Measurements from ENCODE around the gene OR8G5. TPM values are rescaled to one million over a fixed set of nuclear protein-coding genes. Genes with fewer than 3 reads are reported as not detected.

OR8G5 gene
- total RNA-seq, 4 donors from 2014 or later: not detected

DNA sequence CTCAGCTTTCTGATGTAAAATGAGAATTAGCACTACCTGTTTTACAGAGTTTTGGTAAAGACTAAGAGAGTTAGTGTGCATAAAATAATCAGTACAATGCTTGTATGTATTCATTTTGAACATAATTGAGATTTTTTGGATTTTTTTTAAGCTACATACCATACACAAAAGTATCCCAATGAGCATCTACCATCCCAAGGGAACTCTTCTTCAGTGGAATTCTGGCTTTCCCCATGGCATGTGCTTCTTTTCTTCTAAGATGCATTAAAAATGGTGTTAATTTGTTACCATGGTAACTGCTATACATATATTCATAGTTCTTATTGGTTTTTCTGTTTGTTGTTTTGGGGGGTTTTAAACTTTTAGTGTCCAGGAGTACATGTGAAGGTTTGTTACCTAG is 39.8 kb downstream of the OR8G5 start:
- ATAC-seq (ENCODE audit: low FRiP score): no peak
- TF ChIP-seq, protein P1, sequence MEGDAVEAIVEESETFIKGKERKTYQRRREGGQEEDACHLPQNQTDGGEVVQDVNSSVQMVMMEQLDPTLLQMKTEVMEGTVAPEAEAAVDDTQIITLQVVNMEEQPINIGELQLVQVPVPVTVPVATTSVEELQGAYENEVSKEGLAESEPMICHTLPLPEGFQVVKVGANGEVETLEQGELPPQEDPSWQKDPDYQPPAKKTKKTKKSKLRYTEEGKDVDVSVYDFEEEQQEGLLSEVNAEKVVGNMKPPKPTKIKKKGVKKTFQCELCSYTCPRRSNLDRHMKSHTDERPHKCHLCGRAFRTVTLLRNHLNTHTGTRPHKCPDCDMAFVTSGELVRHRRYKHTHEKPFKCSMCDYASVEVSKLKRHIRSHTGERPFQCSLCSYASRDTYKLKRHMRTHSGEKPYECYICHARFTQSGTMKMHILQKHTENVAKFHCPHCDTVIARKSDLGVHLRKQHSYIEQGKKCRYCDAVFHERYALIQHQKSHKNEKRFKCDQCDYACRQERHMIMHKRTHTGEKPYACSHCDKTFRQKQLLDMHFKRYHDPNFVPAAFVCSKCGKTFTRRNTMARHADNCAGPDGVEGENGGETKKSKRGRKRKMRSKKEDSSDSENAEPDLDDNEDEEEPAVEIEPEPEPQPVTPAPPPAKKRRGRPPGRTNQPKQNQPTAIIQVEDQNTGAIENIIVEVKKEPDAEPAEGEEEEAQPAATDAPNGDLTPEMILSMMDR (IDR thresholded peaks at IDR 0.05): no peak
- DNase-seq (ENCODE audit: low spot score): no peak

DNA sequence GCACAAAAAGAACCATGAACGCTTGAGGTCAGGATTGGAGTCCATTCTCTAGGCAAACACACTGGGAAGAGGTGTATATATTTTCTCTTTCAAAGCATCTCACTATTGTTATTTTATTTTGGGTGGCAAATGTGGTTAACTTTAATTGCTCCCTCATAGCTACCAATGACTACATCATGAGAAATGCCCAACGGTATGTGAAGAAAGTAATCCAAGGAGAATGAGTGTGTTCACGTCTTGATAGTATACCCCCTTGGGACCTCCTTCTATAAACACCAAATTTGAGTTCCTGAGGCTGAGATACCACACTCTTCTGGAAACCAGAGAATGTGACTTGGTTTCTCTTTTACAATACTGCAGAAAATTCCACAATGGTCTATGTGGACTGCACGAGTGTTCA is 41.7 kb downstream of the OR8G5 start:
- TF ChIP-seq, protein P1 (IDR thresholded peaks at IDR 0.05): no peak
- ATAC-seq (ENCODE audit: low FRiP score) (no peak), DNase-seq (ENCODE audit: low spot score) (no peak)

GRCh38 chr11:124301548-124301947 is 45.4 kb downstream of the OR8G5 start:
- DNase-seq (ENCODE audit: low spot score) (no peak), ATAC-seq (ENCODE audit: low FRiP score) (no peak)
- TF ChIP-seq, protein P1 (IDR thresholded peaks at IDR 0.05): no peak

DNA sequence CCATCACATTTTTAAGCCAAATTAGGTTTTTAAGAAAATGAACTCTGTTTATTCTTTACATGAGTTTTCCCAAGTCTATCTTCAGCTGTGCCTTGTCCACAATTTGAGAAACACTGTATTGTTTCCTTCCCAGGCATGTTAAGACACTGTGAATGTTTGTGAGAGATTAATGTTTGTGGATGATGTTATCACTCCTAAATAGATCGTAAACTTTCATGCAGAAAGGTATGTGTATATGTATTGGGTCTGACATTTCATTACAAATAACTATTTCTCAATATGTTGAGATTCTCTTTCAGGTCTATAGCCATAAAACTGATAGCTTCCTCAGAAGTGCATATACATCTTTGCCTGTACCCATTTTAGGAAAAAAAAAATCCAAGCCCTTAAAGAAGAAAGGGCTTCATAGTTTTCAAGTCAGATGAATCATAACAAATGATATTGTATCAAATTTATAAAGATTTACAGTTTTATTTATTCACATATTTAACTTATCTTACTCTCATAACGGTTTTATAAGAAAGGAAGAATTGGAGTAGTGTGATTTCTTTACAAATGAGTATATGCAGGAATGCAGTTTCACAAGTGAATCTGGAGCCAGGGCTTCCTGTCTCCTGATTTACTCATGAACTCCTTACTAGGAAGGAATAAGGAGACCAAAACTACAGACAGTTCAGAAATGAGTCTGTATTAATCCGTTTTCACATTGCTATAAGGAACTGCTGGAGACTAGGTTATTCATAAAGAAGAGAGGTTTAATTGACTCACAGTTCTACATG is 46.4 kb downstream of the OR8G5 start:
- ATAC-seq (ENCODE audit: low FRiP score): no peak
- TF ChIP-seq, protein P1 (IDR thresholded peaks at IDR 0.05): no peak
- no peak for DNase-seq (ENCODE audit: low spot score)

DNA sequence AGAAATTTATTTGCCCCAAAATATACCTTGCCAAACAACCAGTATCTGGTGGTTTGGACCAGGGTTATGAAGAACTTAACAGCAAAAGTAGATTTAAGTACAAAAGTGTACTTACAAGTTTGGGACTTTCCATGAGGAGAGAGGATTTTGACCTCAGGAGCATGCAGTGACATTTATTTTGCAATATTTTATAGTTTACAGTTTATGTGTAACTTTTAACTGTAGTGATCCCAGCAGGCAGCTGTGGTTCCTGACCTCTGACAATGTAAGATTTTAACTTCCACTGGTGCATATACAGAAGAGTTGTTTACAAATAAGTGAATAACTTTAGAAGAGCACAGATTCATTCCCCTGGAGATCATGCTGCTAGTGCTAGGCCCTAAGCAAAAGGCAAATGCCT is 50.9 kb downstream of the OR8G5 start:
- TF ChIP-seq, protein P1 (IDR thresholded peaks at IDR 0.05): no peak
- DNase-seq (ENCODE audit: low spot score) (no peak), ATAC-seq (ENCODE audit: low FRiP score) (no peak)

- TF ChIP-seq, protein P1 (IDR thresholded peaks at IDR 0.05): no peak
- ATAC-seq (ENCODE audit: low FRiP score): no peak
Measured at GRCh38 chr11:124310721-124311120, 54.5 kb downstream of the OR8G5 start.

GRCh38 chr11:124311269-124311668 is 55.1 kb downstream of the OR8G5 start:
- no peak for ATAC-seq (ENCODE audit: low FRiP score)
- TF ChIP-seq, protein P1 (IDR thresholded peaks at IDR 0.05): no peak
- DNase-seq (ENCODE audit: low spot score): no peak

More at GRCh38 chr11:124310721-124311120, 54.5 kb downstream of the OR8G5 start:
- DNase-seq (ENCODE audit: low spot score): no peak

All from omental fat pad (tissue), 4 donors.